Vagina (tissue), 2 donors: ENCODE results near the gene AGAP3. TPM values are rescaled to one million over a fixed set of nuclear protein-coding genes. Genes with fewer than 3 reads are reported as not detected.

Experiments used
- DNase-seq, 2 donors: peaks; one replicate each; pipeline ENCODE4 v3.0.0-alpha.2; 2017; ENCODE audit errors: extremely low spot score in 2 of 2
- H3K27ac ChIP-seq: fragments of 200-600 bp; sonication (generic); one replicate; pipeline ENCODE4 v1.5.1; 2019
- H3K27me3 ChIP-seq: fragments of 200-600 bp; sonication (generic); one replicate; pipeline ENCODE4 v1.5.1; 2019
- H3K36me3 ChIP-seq, 2 donors: fragments of 200-600 bp; sonication (generic); one replicate each; pipeline ENCODE4 v1.5.1; 2017 to 2019
- H3K4me1 ChIP-seq: fragments of 200-600 bp; sonication (generic); one replicate; pipeline ENCODE4 v1.5.1; 2019
- H3K4me3 ChIP-seq, 2 donors: fragments of 200-600 bp; sonication (generic); 1 replicate in 1 of 2; 2 replicates in 1 of 2; pipeline ENCODE4 v1.5.1; 2016 to 2019
- H3K9me3 ChIP-seq: fragments of 200-600 bp; sonication (generic); one replicate; pipeline ENCODE4 v1.5.1; 2019
- POLR2A ChIP-seq, 2 donors: fragments of 450-650 bp; IDR thresholded peaks; one replicate each; pipeline ENCODE4 v1.6.1; 2017; ENCODE audit warnings: antibody characterized with exemption in 2 of 2, mild to moderate bottlenecking in 2 of 2, moderate library complexity in 2 of 2
- POLR2AphosphoS5 ChIP-seq, 2 donors: sonication (generic); formaldehyde crosslinking; IDR thresholded peaks; one replicate each; pipeline ENCODE4 v1.9.0; 2017; ENCODE audit warnings: antibody characterized with exemption in 2 of 2, mild to moderate bottlenecking in 2 of 2, low read depth in 1 of 2; ENCODE audit not compliant: insufficient read depth in 1 of 2
- intact Hi-C: fragments of 100-400 bp; cut with DNase I; formaldehyde crosslinking; loops from one replicate; pipeline ENCODE4 v1.15.1; 2023
- total RNA-seq: library from RNA; depleted of rRNA; stranded (reverse); fragments of >200 nt; gene quantifications from one replicate; pipeline ENCODE4 v1.2.3, GENCODE V29; 2016
- TF ChIP-seq, protein P1 (sequence below), 3 experiments: fragments of 450-650 bp in 2 of 3; fragments of 200-600 bp in 1 of 3; sonication (generic) in 1 of 3; IDR thresholded peaks; one replicate each; pipeline ENCODE4 v1.5.1; 2017 to 2019; ENCODE audit warnings: antibody characterized with exemption in 3 of 3, mild to moderate bottlenecking in 2 of 3, moderate library complexity in 2 of 3

The AGAP3 gene
- total RNA-seq, 1 donor from 2014 or later: 98.2 TPM

DNA sequence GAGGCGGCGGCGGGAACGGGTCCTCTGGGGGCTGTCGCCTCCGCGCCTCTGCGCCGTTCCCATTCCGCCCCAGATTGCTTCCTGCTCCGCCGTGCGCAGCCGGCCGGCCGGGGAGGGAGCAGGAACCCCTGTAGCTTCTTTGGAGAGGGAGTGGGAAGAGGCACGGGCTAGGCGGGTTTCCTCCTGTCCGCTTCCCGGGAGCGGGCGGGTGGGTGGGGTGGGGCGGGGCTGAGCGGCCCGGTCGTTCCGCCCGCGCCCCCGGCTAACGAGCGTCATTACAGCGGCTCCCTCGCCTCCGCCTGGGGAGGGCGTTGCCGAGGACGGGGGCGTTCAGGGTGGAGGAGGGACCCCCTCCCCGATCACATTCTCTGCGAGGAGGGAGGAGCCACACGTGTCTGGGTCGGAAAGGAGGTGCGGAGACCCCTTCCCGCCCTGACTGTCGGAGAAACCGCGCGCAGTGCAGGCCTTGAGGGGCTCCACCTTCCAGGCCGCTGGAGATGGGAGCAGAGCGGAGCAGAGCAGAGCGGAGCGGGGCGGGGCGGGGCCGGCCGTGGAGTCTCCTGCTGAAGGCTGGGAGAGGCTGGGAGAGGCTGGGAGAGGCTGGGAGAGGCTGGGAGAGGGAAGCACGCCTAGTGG, 39.7 kb downstream of the AGAP3 start:
- no peak for DNase-seq
- intact Hi-C loops: no loop called here
- no peaks in the 10 kb centered on the region for H3K27me3 ChIP-seq
- H3K36me3 ChIP-seq: peaks cover 0 to 51% of the 10 kb centered on the region in 2 donors
- H3K27ac ChIP-seq: peak overlapping the region; percentile 18
- H3K9me3 ChIP-seq: no peaks in the 10 kb centered on the region
- TF ChIP-seq POLR2A (IDR thresholded peaks at IDR 0.05) (no peak), POLR2AphosphoS5 (IDR thresholded peaks at IDR 0.05; ENCODE audit: insufficient read depth in 1 of 2, low read depth in 1 of 2) (no peak)
- TF ChIP-seq, protein P1, sequence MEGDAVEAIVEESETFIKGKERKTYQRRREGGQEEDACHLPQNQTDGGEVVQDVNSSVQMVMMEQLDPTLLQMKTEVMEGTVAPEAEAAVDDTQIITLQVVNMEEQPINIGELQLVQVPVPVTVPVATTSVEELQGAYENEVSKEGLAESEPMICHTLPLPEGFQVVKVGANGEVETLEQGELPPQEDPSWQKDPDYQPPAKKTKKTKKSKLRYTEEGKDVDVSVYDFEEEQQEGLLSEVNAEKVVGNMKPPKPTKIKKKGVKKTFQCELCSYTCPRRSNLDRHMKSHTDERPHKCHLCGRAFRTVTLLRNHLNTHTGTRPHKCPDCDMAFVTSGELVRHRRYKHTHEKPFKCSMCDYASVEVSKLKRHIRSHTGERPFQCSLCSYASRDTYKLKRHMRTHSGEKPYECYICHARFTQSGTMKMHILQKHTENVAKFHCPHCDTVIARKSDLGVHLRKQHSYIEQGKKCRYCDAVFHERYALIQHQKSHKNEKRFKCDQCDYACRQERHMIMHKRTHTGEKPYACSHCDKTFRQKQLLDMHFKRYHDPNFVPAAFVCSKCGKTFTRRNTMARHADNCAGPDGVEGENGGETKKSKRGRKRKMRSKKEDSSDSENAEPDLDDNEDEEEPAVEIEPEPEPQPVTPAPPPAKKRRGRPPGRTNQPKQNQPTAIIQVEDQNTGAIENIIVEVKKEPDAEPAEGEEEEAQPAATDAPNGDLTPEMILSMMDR (IDR thresholded peaks at IDR 0.05): no peak
- H3K4me3 ChIP-seq: peak overlapping the region; percentile 34 to 44
- H3K4me1 ChIP-seq: peaks cover 32% of the 10 kb centered on the region

DNA sequence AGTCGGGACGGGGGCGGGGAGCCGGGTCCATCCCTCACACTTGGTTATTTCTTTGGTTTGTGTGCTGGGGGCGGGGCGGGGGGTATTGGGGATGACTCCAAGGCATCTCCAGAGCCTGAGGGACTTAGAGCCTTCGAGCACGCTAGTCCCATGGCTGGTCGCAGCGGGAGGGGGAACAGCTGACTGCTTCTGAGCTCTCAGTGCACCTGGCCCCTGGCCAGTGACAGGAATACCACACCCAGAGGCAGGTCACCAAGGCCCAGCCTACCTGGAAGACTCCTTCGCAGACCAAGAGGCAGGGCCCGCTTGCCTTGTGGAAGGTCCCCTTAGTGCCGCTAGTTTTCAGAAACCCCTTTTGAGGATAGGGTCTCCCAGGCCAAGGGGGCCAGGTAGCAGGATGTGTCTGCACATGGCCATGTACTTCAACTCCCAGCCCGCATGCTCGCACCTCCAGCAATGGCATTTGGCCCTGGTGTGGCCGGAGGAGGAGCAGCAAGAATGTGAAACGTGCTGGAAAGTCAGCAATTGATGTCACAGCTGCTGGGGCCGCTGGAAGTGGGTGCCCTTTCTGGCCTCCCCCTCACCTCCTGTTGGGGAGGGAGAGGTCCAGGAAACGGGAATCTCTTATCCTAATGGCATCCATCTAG, 40.3 kb downstream of the AGAP3 start:
- no peak for TF ChIP-seq POLR2AphosphoS5 (IDR thresholded peaks at IDR 0.05; ENCODE audit: insufficient read depth in 1 of 2, low read depth in 1 of 2)
- TF ChIP-seq, protein P1 (IDR thresholded peaks at IDR 0.05): no peak
- TF ChIP-seq POLR2A (IDR thresholded peaks at IDR 0.05): no peak
- Histone ChIP-seq H3K9me3 (no peaks in the 10 kb centered on the region), H3K4me1 (peaks cover 32% of the 10 kb centered on the region), H3K27me3 (no peaks in the 10 kb centered on the region), H3K27ac (peak overlapping the region; percentile 18), H3K4me3 (no peak overlapping the region), H3K36me3 (peaks cover 0 to 48% of the 10 kb centered on the region in 2 donors)
- intact Hi-C loops: no loop called here
- no peak for DNase-seq

DNA sequence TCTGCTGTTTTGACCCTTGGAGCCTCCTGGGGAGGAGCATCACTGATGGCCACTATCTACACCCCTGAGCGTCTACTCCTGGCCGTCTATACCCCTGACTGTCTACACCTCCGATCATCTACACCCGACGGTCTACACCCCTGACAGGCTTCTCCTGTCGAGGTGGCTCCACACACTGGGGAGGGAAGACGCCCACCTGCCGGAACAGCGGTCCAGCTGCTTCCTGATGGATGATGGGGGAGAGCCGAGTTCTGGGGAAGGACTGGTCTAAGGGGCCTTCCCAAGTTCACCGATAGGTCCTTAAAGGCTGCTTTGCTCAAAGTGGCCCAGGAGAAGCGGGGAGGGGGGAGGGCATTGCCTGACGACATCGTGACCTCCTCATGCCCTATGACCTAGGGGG, 41.9 kb downstream of the AGAP3 start:
- no peak for DNase-seq
- Histone ChIP-seq H3K27ac (no peak overlapping the region), H3K27me3 (no peaks in the 10 kb centered on the region), H3K9me3 (no peaks in the 10 kb centered on the region), H3K4me1 (peaks cover 32% of the 10 kb centered on the region), H3K4me3 (no peak overlapping the region), H3K36me3 (peaks cover 0 to 50% of the 10 kb centered on the region in 2 donors)
- intact Hi-C loops: no loop called here
- TF ChIP-seq, protein P1 (IDR thresholded peaks at IDR 0.05): no peak
- TF ChIP-seq POLR2A (IDR thresholded peaks at IDR 0.05): no peak
- TF ChIP-seq POLR2AphosphoS5 (IDR thresholded peaks at IDR 0.05; ENCODE audit: insufficient read depth in 1 of 2, low read depth in 1 of 2): no peak

DNA sequence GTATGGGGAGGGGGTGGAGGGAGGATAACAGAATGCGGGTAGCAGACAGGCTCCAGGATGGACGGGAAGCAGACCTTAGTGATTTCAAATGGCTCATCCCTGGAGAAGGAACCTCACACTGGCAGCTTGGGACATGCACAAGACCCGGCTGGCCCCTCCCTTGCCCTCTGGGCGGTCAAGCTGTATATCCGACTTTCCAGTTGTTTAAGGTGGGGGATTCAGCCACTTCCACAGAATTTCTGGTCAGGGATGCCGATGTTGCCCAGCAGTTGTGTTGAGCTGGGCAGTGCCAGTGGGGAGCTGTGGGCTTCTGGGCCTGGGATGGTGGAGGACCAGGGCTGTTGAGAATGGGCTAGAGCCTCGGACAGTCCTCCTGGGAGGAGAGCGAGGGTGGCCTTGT, 42.4 kb downstream of the AGAP3 start:
- Histone ChIP-seq H3K27me3 (no peaks in the 10 kb centered on the region), H3K27ac (no peak overlapping the region), H3K9me3 (no peaks in the 10 kb centered on the region), H3K4me1 (peaks cover 32% of the 10 kb centered on the region), H3K36me3 (peaks cover 0 to 53% of the 10 kb centered on the region in 2 donors), H3K4me3 (no peak overlapping the region)
- intact Hi-C loops: no loop called here
- no peak for DNase-seq
- TF ChIP-seq, protein P1 (IDR thresholded peaks at IDR 0.05): no peak
- TF ChIP-seq POLR2A (IDR thresholded peaks at IDR 0.05) (no peak), POLR2AphosphoS5 (IDR thresholded peaks at IDR 0.05; ENCODE audit: insufficient read depth in 1 of 2, low read depth in 1 of 2) (no peak)
